ENCODE results near the gene TEF.
"Not testable (repeated sequence)": the region's sequence is repeated elsewhere in the genome, so short reads cannot be mapped to it uniquely, and the experiment has no call there.

DNA sequence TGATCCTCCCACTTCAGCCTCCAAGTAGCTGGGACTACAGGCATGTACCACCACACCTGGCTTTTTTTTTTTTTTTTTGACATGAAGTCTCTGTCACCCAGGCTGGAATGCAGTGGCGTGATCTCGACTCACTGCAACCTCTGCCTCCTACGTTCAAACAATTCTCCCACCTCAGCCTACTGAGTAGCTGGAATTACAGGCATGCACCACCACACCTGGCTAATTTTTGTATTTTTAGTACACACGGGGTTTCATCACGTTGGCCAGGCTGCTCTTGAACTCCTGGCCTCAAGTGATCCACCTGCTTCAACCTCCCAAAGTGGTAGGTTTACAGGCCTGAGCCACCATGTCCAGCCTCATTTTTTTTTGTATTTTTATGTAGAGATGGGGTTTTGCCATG is 58.8 kb downstream of the TEF start:
- not testable (repeated sequence) for TF ChIP-seq CTCF (IDR thresholded peaks at IDR 0.05); EP300 (IDR thresholded peaks at IDR 0.05; ENCODE audit: low read depth)
